Trophoblast cell (in vitro differentiated cells and primary cell): ENCODE results near the gene SLIT1.

Source experiments
- DNase-seq, 2 donors: peaks; one replicate each; pipeline ENCODE4 v3.0.0-alpha.2; 2016
- H2AFZ ChIP-seq: 2 replicates; pipeline ENCODE4 v1.6.1; 2013; ENCODE audit warnings: low read length, moderate library complexity, mild to moderate bottlenecking; ENCODE audit not compliant: insufficient read depth, poor library complexity
- H2AK5ac ChIP-seq: 2 replicates; pipeline ENCODE4 v1.6.1; 2013; ENCODE audit warnings: mild to moderate bottlenecking, low read length
- H2BK120ac ChIP-seq: 2 replicates; pipeline ENCODE4 v1.6.1; 2013; ENCODE audit warnings: low read length, mild to moderate bottlenecking, moderate library complexity; ENCODE audit not compliant: insufficient read depth, poor library complexity
- H2BK12ac ChIP-seq: 2 replicates; pipeline ENCODE4 v1.6.1; 2013; ENCODE audit warnings: mild to moderate bottlenecking, low read length, moderate library complexity
- H2BK5ac ChIP-seq: 2 replicates; pipeline ENCODE4 v1.6.1; 2013; ENCODE audit warnings: low read length, low read depth, moderate library complexity, mild to moderate bottlenecking; ENCODE audit not compliant: poor library complexity
- H3K14ac ChIP-seq: 2 replicates; pipeline ENCODE4 v1.6.1; 2013; ENCODE audit warnings: mild to moderate bottlenecking, low read length
- H3K18ac ChIP-seq: 2 replicates; pipeline ENCODE4 v1.6.1; 2013; ENCODE audit warnings: mild to moderate bottlenecking, low read length
- H3K23ac ChIP-seq: 2 replicates; pipeline ENCODE4 v1.6.1; 2013; ENCODE audit warnings: low read length
- H3K27ac ChIP-seq: 2 replicates; pipeline ENCODE4 v1.5.1; 2013; ENCODE audit warnings: low read depth, mild to moderate bottlenecking, inconsistent platforms, low read length, moderate library complexity
- H3K27me3 ChIP-seq: 2 replicates; pipeline ENCODE4 v1.6.1; 2013; ENCODE audit warnings: inconsistent platforms, mild to moderate bottlenecking, low read length, moderate library complexity; ENCODE audit not compliant: insufficient read depth
- H3K36me3 ChIP-seq, 2 experiments: 1 replicate in 1 of 2; 2 replicates in 1 of 2; pipeline ENCODE4 v1.6.1; 2013; ENCODE audit warnings: low read length in 2 of 2, mild to moderate bottlenecking in 2 of 2, moderate library complexity in 1 of 2; ENCODE audit not compliant: insufficient read depth in 2 of 2, control insufficient read depth in 1 of 2
- H3K4ac ChIP-seq: 2 replicates; pipeline ENCODE4 v1.6.1; 2013; ENCODE audit warnings: low read depth, mild to moderate bottlenecking, low read length, moderate library complexity
- H3K4me1 ChIP-seq, 2 experiments: 1 replicate in 1 of 2; 2 replicates in 1 of 2; pipeline ENCODE4 v1.6.1; 2013; ENCODE audit warnings: low read length in 2 of 2, mild to moderate bottlenecking in 2 of 2, moderate library complexity in 1 of 2; ENCODE audit not compliant: insufficient read depth in 2 of 2, control insufficient read depth in 1 of 2
- H3K4me2 ChIP-seq: 2 replicates; pipeline ENCODE4 v1.6.1; 2013; ENCODE audit warnings: inconsistent platforms, mild to moderate bottlenecking, low read length, moderate library complexity
- H3K4me3 ChIP-seq: 2 replicates; pipeline ENCODE4 v1.5.1; 2013; ENCODE audit warnings: mild to moderate bottlenecking, low read depth, low read length, inconsistent platforms
- H3K79me1 ChIP-seq: one replicate; pipeline ENCODE4 v1.6.1; 2013; ENCODE audit warnings: low read length
- H3K79me2 ChIP-seq: 2 replicates; pipeline ENCODE4 v1.6.1; 2013; ENCODE audit warnings: low read length, mild to moderate bottlenecking; ENCODE audit not compliant: control insufficient read depth, insufficient read depth, poor library complexity
- H3K9ac ChIP-seq: 2 replicates; pipeline ENCODE4 v1.6.1; 2013; ENCODE audit warnings: mild to moderate bottlenecking, low read length
- H3K9me3 ChIP-seq: 2 replicates; pipeline ENCODE4 v1.6.1; 2013; ENCODE audit warnings: low read depth, mild to moderate bottlenecking, control low read depth, inconsistent platforms, low read length; ENCODE audit not compliant: insufficient read depth
- H4K12ac ChIP-seq: 2 replicates; pipeline ENCODE4 v1.6.1; 2013; ENCODE audit warnings: low read depth, mild to moderate bottlenecking, low read length, moderate library complexity
- H4K8ac ChIP-seq: 2 replicates; pipeline ENCODE4 v1.6.1; 2013; ENCODE audit warnings: low read depth, mild to moderate bottlenecking, low read length, moderate library complexity
- H4K91ac ChIP-seq: one replicate; pipeline ENCODE4 v1.6.1; 2013; ENCODE audit warnings: low read depth, mild to moderate bottlenecking, low read length, moderate library complexity
- WGBS: extraction: QIAGEN DNeasy Blood & Tissue Kit; methylation state at CpG from one replicate; pipeline ENCODE4 v1.1.7; 2013; ENCODE audit warnings: missing lambda C conversion rate; ENCODE audit not compliant: insufficient read length, insufficient coverage; ENCODE audit errors: extremely low coverage; 5-methylcytosine and 5-hydroxymethylcytosine counted together

SLIT1 gene

DNA sequence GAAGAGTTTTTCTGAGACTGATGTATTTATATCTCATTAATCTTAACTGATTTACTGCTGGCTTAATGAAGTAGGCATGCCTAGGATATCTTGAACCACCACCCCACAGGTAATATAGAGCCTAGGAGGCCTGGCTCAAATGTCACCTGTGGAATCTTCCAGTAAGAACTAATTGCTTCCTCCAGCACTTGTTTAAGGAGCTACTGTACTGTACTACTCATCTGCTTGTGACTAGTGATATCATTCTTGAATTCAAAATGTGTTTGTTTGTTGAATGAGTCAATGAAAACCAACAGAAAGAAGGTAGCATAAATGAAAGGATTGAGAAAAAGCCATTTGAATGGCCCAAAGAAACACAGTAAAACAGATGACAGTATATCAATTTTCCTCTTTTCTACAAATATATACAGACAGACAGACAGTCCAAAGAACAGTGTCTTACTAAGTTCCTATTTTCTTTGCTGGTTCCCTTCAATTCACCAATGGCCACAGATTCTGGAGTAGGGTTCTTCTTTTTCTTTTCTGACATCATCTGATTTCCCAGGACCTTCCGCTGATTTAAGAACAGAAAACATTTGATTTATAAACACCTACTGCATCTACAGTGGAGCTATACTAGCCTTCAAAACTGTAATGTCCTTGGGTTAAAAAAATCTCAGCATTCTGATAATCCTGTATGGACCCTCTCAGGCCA, 43.7 kb upstream of the SLIT1 start:
- Histone ChIP-seq H2AK5ac (no peak overlapping the region), H2BK12ac (no peak overlapping the region), H3K27ac (no peak overlapping the region), H4K8ac (no peak overlapping the region), H4K12ac (no peak overlapping the region), H3K18ac (no peak overlapping the region), H3K9ac (no peak overlapping the region), H3K4me2 (no peak overlapping the region), H3K9me3 (no peaks in the 10 kb centered on the region), H4K91ac (no peak overlapping the region), H3K27me3 (no peaks in the 10 kb centered on the region), H2AFZ (no peak overlapping the region), H3K79me2 (no peaks in the 10 kb centered on the region), H3K4me1 (no peaks in the 10 kb centered on the region), H2BK5ac (no peak overlapping the region), H3K79me1 (no peaks in the 10 kb centered on the region), H3K36me3 (no peaks in the 10 kb centered on the region), H2BK120ac (no peak overlapping the region), H3K4ac (no peak overlapping the region), H3K23ac (no peak overlapping the region), H3K14ac (no peak overlapping the region), H3K4me3 (no peak overlapping the region)
- no peak for DNase-seq
- WGBS = no CpG with 5 or more reads among the region's 1 CpG

DNA sequence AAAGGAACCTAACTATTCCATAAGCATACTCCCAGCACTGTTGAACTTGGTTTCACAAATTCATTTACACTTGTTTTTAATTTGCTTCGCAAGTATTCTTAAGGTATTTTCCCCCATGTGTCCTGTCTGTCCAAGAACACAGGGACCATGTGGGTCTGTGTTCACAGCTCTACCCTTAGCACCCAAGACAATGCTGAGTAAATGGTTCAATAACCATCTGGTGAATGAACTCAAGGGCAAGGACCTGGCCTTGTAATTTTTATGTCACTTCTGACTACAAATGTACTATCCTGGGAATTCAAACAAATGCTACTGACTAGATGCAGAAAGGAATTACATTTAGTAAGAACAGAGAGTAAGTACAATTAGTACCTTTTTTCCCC, 43.0 kb upstream of the SLIT1 start:
- Histone ChIP-seq H3K23ac (no peak overlapping the region), H2AFZ (no peak overlapping the region), H3K4ac (no peak overlapping the region), H2AK5ac (no peak overlapping the region), H2BK5ac (no peak overlapping the region), H3K18ac (no peak overlapping the region), H4K8ac (no peak overlapping the region), H2BK120ac (no peak overlapping the region), H3K27ac (no peak overlapping the region), H4K91ac (no peak overlapping the region), H3K4me2 (no peak overlapping the region), H3K79me2 (no peaks in the 10 kb centered on the region), H3K4me3 (no peak overlapping the region), H3K36me3 (no peaks in the 10 kb centered on the region), H3K4me1 (no peaks in the 10 kb centered on the region), H3K27me3 (no peaks in the 10 kb centered on the region), H3K9me3 (no peaks in the 10 kb centered on the region), H4K12ac (no peak overlapping the region), H3K79me1 (no peaks in the 10 kb centered on the region), H2BK12ac (no peak overlapping the region), H3K14ac (no peak overlapping the region), H3K9ac (peak overlapping the region; percentile 72)
- DNase-seq = no peak
- no CpG with 5 or more reads among the region's 1 CpG for WGBS

DNA sequence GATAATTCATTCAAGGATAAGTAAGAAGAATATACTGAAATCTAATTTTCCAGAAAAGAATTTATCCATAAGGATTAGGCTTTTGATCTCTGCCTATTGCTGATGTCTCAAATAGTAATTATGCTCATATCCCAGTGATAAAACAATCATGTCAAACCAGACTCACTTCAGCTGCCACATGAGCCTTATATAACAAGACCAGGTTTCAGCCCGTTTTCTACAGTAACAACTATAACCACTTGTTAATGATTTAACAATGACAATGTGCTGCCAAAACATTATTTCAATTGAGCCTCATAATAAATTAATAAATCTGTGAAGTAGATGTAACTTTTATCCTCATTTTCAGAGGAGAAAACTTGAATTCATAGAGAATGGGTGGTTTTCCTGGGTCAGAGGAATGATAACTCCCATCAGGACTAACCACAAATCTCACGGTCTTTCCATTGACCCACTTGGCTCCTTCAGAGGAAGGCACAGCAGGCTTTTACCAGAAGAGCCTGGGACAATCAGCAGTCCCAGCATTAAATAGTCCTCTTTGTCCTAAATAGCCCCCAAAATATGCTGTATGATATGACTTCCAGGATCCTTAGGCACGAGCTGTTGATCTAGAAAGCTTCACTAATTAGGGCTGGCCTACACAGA, 42.5 kb upstream of the SLIT1 start:
- Histone ChIP-seq H3K23ac (no peak overlapping the region), H2AK5ac (no peak overlapping the region), H3K4ac (no peak overlapping the region), H4K91ac (no peak overlapping the region), H3K27me3 (no peaks in the 10 kb centered on the region), H3K14ac (no peak overlapping the region), H3K79me1 (no peaks in the 10 kb centered on the region), H3K9me3 (no peaks in the 10 kb centered on the region), H4K8ac (no peak overlapping the region), H2BK5ac (no peak overlapping the region), H2AFZ (no peak overlapping the region), H2BK12ac (no peak overlapping the region), H4K12ac (no peak overlapping the region), H3K79me2 (no peaks in the 10 kb centered on the region), H3K9ac (no peak overlapping the region), H3K4me3 (no peak overlapping the region), H3K27ac (no peak overlapping the region), H3K18ac (no peak overlapping the region), H3K4me1 (no peaks in the 10 kb centered on the region), H2BK120ac (no peak overlapping the region), H3K36me3 (no peaks in the 10 kb centered on the region), H3K4me2 (no peak overlapping the region)
- DNase-seq = no peak
- no CpG with 5 or more reads among the region's 3 CpGs for WGBS

DNA sequence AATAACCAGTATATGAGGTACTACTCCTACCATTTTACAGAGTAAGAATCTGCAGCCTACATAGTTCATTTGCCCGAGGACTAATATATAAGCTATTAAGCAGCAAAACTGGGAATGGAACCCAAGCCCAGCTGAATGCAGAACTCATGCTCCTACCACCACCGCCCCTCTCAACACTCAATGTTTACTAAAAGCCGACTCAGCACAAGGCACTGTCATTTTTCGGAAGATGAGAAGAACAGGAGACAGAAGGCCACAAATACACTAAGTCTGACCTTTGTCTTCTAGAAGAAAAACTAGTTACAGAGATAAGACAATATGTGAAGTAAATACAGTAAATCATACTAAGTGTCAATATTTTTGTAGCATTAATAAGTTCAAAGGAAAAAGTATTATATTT, 40.6 kb upstream of the SLIT1 start:
- no peak overlapping the region for H3K27ac ChIP-seq
- H3K9me3 ChIP-seq = no peaks in the 10 kb centered on the region
- DNase-seq = no peak
- no peak overlapping the region for H3K23ac ChIP-seq
- H3K4me3 ChIP-seq = no peak overlapping the region
- H2AFZ ChIP-seq = no peak overlapping the region
- no CpG with 5 or more reads among the region's 4 CpGs for WGBS
- H3K27me3 ChIP-seq = no peaks in the 10 kb centered on the region
- H4K8ac ChIP-seq = no peak overlapping the region
- H3K18ac ChIP-seq = no peak overlapping the region
- no peak overlapping the region for H2BK12ac ChIP-seq
- no peak overlapping the region for H4K91ac ChIP-seq
- no peak overlapping the region for H3K9ac ChIP-seq
- no peak overlapping the region for H4K12ac ChIP-seq
- no peaks in the 10 kb centered on the region for H3K79me2 ChIP-seq
- no peak overlapping the region for H2BK5ac ChIP-seq
- H3K36me3 ChIP-seq = no peaks in the 10 kb centered on the region
- H3K4ac ChIP-seq = no peak overlapping the region
- no peak overlapping the region for H2AK5ac ChIP-seq
- H3K79me1 ChIP-seq = no peaks in the 10 kb centered on the region
- H3K4me1 ChIP-seq = peaks cover 9% of the 10 kb centered on the region in 2 experiments
- no peak overlapping the region for H3K14ac ChIP-seq
- no peak overlapping the region for H2BK120ac ChIP-seq
- no peak overlapping the region for H3K4me2 ChIP-seq
